Osteoblast (primary cell): ENCODE data around the gene OST4. TPM values are rescaled to one million over a fixed set of nuclear protein-coding genes. Genes with fewer than 3 reads are reported as not detected.
A peak's percentile ranks its signal among the peaks of the same experiment; 100 is the strongest.

Source experiments
- DNase-seq: peaks from one replicate; pipeline ENCODE4 v3.0.0; 2011; ENCODE audit warnings: low spot score, mixed read lengths; ENCODE audit not compliant: insufficient read length; ENCODE audit errors: missing footprints
- H2AFZ ChIP-seq: 2 replicates; pipeline ENCODE4 v1.6.0; 2011; ENCODE audit warnings: mild to moderate bottlenecking, low read length
- H3K27ac ChIP-seq: 2 replicates; pipeline ENCODE4 v1.5.1; 2011; ENCODE audit warnings: mild to moderate bottlenecking, low read depth, low read length, moderate library complexity
- H3K27me3 ChIP-seq: 2 replicates; pipeline ENCODE4 v1.6.0; 2012; ENCODE audit warnings: mild to moderate bottlenecking, control low read depth, inconsistent platforms, low read length, moderate library complexity; ENCODE audit not compliant: insufficient read depth
- H3K36me3 ChIP-seq: 2 replicates; pipeline ENCODE4 v1.5.1; 2011; ENCODE audit warnings: mild to moderate bottlenecking, low read length, control low read depth, moderate library complexity; ENCODE audit not compliant: insufficient read depth
- H3K4me1 ChIP-seq: 2 replicates; pipeline ENCODE4 v1.5.1; 2011; ENCODE audit warnings: mild to moderate bottlenecking, low read length, control low read depth, moderate library complexity; ENCODE audit not compliant: insufficient read depth
- H3K4me2 ChIP-seq: 2 replicates; pipeline ENCODE4 v1.6.0; 2011; ENCODE audit warnings: mild to moderate bottlenecking, low read length; ENCODE audit not compliant: insufficient read depth
- H3K4me3 ChIP-seq: fragments of 200-600 bp; sonication (generic); 3 replicates; pipeline ENCODE4 v1.5.1; 2012; ENCODE audit warnings: mild to moderate bottlenecking, low read length, inconsistent platforms; ENCODE audit not compliant: insufficient read depth
- H3K79me2 ChIP-seq: 2 replicates; pipeline ENCODE4 v1.6.0; 2012; ENCODE audit warnings: mild to moderate bottlenecking, low read length, control low read depth, inconsistent platforms; ENCODE audit not compliant: insufficient read depth
- H3K9me3 ChIP-seq: 2 replicates; pipeline ENCODE4 v1.5.1; 2011; ENCODE audit warnings: low read depth, low read length, control low read depth
- H4K20me1 ChIP-seq: 2 replicates; pipeline ENCODE4 v1.6.0; 2012; ENCODE audit warnings: mild to moderate bottlenecking, low read length, control low read depth; ENCODE audit not compliant: insufficient read depth
- total RNA-seq: library from RNA; depleted of rRNA; stranded (reverse); fragments of >200 nt; gene quantifications from 2 replicates; pipeline ENCODE4 v1.2.3, GENCODE V29; 2012
- TF ChIP-seq, protein P1 (sequence below): IDR thresholded peaks from 2 replicates; pipeline ENCODE4 v1.5.1; 2011; ENCODE audit warnings: mild to moderate bottlenecking, low read depth, low read length, moderate library complexity; ENCODE audit errors: extremely low read depth

OST4 gene
- total RNA-seq, 1 donor = 202 TPM

DNA sequence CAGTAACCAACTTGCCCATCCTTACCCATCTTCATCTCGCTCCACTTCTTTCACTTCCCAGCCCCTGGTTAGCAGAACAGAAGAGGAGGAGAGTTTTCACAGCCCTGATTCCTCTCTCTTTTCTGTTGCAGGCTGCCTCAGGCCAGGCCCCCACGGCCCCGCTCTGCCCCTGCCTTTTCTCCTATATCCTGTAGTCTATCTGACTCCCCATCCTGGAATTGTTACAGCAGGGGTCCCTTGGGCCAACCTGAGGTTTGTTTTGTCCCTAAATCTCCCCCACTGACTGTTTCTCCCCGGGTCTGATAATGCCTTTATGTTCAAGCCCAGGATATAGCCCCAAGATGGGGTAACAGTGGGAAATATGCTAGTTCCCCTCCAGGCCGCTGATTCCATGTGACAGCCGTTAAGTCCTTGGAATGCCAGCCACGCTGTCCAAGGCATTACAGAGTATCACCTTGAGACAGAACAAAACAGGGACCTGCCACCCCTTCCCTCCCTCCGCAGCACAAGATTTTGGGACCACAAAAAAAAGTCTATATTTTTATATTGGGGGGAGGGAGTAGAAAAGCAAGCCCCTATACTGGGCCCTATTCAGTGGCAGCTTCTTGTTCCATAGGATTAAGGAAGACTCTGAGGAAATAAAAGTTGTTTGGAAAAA is 1.4 kb downstream of the OST4 start:
- Histone ChIP-seq H2AFZ (no peak overlapping the region), H3K79me2 (peaks cover 50% of the 10 kb centered on the region), H3K27me3 (no peaks in the 10 kb centered on the region), H3K4me2 (peak overlapping the region; percentile 97), H3K4me3 (peak overlapping the region; percentile 99), H4K20me1 (peaks cover 29% of the 10 kb centered on the region), H3K9me3 (no peaks in the 10 kb centered on the region), H3K27ac (peak overlapping the region; percentile 90), H3K4me1 (peaks cover 52% of the 10 kb centered on the region), H3K36me3 (peaks cover 38% of the 10 kb centered on the region)
- TF ChIP-seq, protein P1, sequence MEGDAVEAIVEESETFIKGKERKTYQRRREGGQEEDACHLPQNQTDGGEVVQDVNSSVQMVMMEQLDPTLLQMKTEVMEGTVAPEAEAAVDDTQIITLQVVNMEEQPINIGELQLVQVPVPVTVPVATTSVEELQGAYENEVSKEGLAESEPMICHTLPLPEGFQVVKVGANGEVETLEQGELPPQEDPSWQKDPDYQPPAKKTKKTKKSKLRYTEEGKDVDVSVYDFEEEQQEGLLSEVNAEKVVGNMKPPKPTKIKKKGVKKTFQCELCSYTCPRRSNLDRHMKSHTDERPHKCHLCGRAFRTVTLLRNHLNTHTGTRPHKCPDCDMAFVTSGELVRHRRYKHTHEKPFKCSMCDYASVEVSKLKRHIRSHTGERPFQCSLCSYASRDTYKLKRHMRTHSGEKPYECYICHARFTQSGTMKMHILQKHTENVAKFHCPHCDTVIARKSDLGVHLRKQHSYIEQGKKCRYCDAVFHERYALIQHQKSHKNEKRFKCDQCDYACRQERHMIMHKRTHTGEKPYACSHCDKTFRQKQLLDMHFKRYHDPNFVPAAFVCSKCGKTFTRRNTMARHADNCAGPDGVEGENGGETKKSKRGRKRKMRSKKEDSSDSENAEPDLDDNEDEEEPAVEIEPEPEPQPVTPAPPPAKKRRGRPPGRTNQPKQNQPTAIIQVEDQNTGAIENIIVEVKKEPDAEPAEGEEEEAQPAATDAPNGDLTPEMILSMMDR = no peak
- DNase-seq = peak; percentile 58

DNA sequence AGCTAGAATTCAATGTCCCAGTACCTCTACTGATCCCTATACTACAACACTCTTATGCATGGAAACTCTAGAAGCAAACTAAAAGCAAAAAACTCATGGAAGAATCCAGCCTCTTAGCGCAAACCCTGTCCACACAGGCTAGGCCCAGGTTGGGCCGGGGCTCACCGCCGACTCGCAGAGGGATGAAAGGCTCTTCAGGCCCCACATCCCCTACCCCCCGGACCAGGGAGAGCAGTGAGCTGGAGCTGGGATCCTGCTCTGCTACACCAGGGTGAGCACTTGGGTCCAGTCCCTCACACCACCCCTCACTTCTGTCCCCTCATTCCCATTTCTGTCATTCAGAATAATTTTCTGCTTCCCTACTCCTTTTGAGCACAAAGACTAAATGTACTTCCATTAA is 2.0 kb downstream of the OST4 start:
- peak; percentile 79 for DNase-seq
- Histone ChIP-seq H3K4me1 (peaks cover 46% of the 10 kb centered on the region), H3K4me2 (peak overlapping the region; percentile 97), H2AFZ (no peak overlapping the region), H4K20me1 (peaks cover 29% of the 10 kb centered on the region), H3K36me3 (peaks cover 42% of the 10 kb centered on the region), H3K4me3 (peak overlapping the region; percentile 99), H3K9me3 (no peaks in the 10 kb centered on the region), H3K27me3 (no peaks in the 10 kb centered on the region), H3K27ac (peak overlapping the region; percentile 11), H3K79me2 (peaks cover 50% of the 10 kb centered on the region)
- TF ChIP-seq, protein P1 = no peak

- Histone ChIP-seq H3K27me3 (no peaks in the 10 kb centered on the region), H2AFZ (no peak overlapping the region), H3K4me1 (peaks cover 35% of the 10 kb centered on the region), H3K4me2 (no peak overlapping the region), H3K27ac (no peak overlapping the region), H3K9me3 (no peaks in the 10 kb centered on the region), H3K36me3 (peaks cover 48% of the 10 kb centered on the region), H3K4me3 (no peak overlapping the region), H4K20me1 (peaks cover 34% of the 10 kb centered on the region), H3K79me2 (peaks cover 55% of the 10 kb centered on the region)
- DNase-seq = peak; percentile 70
- TF ChIP-seq, protein P1 = no peak
Measured at GRCh38 chr2:27067385-27067784, 4.1 kb downstream of the OST4 start.

DNA sequence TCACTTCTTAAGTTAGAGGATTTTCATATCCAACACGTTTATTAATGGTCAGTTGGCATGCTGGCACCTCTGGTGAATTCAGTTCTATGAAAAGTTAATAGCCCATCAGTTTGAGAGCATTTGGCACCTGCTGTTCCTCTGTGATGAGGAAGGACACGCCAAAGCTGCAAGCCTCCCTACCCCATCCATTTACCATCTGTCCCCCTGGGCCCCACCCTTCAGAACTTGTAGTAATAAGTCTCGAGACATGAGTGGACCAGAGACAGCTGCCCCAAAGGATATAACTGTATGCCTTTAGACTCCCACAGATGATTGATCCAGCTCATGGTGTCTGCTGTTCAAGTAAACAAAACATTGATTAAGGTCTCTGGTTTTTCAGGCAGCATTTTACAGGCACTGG is 6.3 kb downstream of the OST4 start:
- Histone ChIP-seq H3K4me1 (peaks cover 23% of the 10 kb centered on the region), H3K4me2 (no peak overlapping the region), H3K79me2 (peaks cover 42% of the 10 kb centered on the region), H3K27me3 (no peaks in the 10 kb centered on the region), H3K4me3 (no peak overlapping the region), H3K27ac (no peak overlapping the region), H3K36me3 (peaks cover 50% of the 10 kb centered on the region), H3K9me3 (no peaks in the 10 kb centered on the region), H4K20me1 (peaks cover 33% of the 10 kb centered on the region), H2AFZ (no peak overlapping the region)
- no peak for DNase-seq
- TF ChIP-seq, protein P1 = no peak
